GM18519 (cell line): ENCODE data around the gene MRPS7.
"Not testable (repeated sequence)": the region's sequence is repeated elsewhere in the genome, so short reads cannot be mapped to it uniquely, and the experiment has no call there.

Experiments used
- ATAC-seq: cut with Tn5 transposase; IDR thresholded peaks from one replicate; pipeline ENCODE4 v1.9.1; 2021; ENCODE audit warnings: mild to moderate bottlenecking, moderate library complexity; ENCODE audit not compliant: unreplicated experiment, low FRiP score

MRPS7 gene

GRCh38 chr17:75270218-75270965 lies 8.7 kb downstream of the MRPS7 start:
- ATAC-seq = no peak

DNA sequence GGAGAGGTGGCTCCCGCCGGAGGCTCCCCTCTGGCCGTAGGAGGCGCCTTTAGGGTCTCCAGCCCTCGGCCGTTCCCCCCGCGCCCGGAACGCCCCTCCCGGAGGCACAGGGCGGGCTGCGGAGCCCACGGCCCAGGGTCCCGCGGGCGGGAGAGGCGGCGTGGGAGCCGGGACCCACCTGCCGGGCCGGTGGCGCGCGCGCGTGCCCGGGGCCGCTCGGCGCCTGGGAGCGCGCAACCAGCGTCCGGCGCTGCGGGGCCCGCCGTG lies 9.2 kb downstream of the MRPS7 start, which contains the start of gene MIF4GD:
Gene MIF4GD, minus strand, starts transcription at position 266 of the 267 bp plus-strand sequence. CDS start 1,036 bp downstream, outside the sequence.
- ATAC-seq = no peak

GRCh38 chr17:75271233-75271954 lies 9.7 kb downstream of the MRPS7 start:
- ATAC-seq = peak; percentile 45

GRCh38 chr17:75271955-75272847 lies 10.5 kb downstream of the MRPS7 start:
- ATAC-seq = no peak

DNA sequence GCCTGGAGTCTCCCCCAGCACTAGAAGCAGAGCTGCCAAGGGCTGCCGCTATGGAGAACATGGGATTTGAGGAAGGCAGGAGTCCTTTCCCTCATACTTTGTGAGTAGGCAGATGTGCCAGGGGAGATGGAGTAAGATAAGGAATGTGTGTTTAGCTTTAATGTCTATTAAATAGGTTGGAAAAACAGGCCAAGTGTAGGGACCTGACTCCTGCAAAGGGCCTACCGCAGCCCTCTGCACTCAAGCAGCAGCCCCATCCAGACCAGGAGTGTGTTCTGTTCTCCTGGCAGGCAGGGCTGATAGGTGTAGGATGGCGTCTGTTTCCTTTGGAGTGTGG lies 11.1 kb downstream of the MRPS7 start:
- ATAC-seq = no peak

- no peak for ATAC-seq
These were observed 12.5 kb downstream of the MRPS7 start for GRCh38 chr17:75273977-75274708.

DNA sequence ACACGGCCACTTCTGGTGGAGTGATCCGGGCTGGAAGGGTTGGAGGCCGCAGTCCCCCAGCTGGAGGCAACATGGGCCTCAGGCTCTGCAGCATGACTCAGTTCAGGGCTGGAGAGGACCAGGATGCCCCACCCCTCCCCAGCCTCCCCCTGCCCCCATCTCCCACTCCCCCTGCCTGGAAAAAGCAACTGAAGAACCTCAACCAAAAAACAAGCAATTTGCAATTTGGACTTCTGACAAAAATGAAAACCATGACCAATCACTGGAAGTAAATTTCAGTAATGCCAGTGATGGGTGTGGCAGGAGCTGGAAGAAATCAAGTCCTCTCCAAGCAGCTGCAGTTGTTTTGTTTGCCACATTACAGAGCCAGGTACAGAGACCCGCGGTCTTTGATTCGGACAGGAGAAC lies 16.0 kb downstream of the MRPS7 start:
- ATAC-seq = no peak

- not testable (repeated sequence) for ATAC-seq
These were observed 18.5 kb downstream of the MRPS7 start for GRCh38 chr17:75280189-75280588.

GRCh38 chr17:75285123-75285522 lies 23.4 kb downstream of the MRPS7 start:
- ATAC-seq = no peak

DNA sequence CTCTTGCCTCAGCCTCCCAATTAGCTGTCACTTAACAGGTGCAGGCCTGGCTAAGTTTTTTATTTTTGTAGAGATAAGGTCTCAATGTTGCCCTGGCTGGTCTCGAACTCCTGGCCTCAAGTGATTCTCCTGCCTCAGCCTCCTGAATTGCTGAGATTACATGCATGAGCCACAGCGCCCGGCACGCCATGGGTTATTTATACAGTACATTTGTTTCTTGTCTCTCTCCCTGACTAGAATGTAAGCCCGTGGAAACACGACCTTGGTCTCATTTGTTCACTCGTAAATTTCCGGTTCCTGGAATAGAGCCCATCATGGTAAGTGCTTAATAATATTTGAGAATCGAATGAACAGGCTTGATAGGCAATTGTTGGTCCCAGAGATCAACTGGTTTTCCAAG lies 25.5 kb downstream of the MRPS7 start:
- no peak for ATAC-seq

GRCh38 chr17:75288359-75288758 lies 26.7 kb downstream of the MRPS7 start:
- ATAC-seq = no peak

GRCh38 chr17:75288770-75289114 lies 27.1 kb downstream of the MRPS7 start:
- peak; percentile 0 for ATAC-seq

DNA sequence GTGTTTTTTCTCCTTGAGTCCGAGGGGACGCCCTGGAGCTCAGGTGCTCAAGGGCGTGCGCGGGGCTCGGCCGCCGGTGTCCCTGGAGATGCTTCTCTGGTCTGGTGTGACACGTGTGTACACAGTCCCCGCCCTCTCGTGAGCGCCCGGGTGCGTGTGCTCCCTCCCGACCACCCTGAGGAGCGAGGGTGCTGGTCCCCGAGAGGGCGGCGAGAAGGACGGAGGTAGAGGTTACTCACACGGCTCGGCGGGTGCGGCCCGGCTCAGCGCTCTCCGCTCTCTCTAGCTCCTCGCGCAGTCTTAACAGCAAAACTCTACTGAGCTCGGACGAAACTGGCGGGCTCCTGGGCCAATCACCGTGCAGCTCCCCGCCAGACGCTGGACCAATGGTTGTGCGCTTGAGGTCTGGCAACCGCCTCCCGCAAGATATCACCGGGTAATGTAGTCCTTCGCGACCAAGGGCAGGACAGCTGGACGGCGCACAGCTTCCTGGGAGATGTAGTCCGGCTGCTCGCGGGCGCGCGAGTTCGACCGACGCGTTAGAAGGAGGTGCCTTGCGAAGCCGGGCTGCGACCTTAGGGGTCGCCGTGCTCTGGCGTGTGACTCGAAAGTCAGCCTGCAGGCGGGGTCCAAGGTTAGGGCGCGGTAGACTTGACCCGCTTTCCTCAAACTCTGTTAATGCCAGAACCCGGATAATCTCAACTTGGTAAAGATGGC lies 27.6 kb downstream of the MRPS7 start, which contains the start of gene SLC25A19:
Gene SLC25A19, minus strand, starts transcription at position 319 of the 717 bp plus-strand sequence. CDS start 2,669 bp downstream, outside the sequence.
- peak; percentile 85 for ATAC-seq

DNA sequence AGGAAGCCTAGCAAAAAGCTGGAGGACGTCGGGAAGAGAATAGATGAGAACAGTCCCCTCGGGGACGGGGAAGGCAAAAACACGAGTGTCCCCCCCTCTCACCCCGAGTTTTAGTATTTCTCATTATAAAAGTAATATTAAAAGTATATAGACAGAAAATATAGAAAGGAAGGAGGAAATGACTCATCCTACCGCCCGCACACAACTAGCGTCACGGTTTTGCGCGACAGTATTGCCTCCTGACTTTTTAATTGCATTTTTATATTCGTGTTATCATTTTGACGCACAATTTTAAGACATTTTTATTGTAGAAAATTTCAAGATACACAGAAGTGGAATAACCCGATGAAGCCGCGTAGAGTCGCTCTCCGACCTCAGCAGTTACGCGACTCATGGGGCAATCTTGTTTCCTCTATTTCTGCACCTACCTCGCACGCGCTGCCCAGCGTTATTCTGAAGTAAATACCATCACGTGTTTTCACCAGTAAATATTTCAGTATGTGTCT lies 28.2 kb downstream of the MRPS7 start:
- ATAC-seq = peak; percentile 16

DNA sequence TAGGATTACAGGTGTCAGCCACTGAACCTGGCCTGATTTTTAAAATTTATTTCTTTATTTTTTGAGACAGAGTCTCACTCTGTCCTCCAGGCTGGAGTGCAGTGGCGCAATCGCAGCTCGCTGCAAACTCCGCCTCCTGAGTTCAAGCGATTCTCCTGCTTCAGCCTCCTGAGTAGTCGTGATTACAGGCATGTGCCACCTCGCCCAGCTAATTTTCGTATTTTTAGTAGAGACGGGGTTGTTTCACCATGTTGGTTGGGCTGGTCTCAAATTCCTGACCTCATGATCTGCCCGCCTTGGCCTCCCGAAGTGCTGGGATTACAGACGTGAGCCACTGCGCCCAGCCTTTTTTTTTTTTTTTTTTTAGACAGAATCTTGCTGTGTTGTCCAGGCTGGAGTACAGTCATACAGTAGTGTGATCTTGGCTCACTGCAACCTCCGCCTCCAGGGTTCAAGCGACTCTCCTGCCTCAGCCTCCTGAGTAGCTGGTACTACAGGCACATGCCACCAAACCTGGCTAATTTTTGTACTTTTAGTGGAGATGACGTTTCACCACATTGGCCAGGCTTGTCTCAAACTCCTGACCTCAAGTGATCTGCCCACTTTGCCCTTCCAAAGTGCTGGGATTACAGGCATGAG lies 31.2 kb downstream of the MRPS7 start:
- not testable (repeated sequence) for ATAC-seq

DNA sequence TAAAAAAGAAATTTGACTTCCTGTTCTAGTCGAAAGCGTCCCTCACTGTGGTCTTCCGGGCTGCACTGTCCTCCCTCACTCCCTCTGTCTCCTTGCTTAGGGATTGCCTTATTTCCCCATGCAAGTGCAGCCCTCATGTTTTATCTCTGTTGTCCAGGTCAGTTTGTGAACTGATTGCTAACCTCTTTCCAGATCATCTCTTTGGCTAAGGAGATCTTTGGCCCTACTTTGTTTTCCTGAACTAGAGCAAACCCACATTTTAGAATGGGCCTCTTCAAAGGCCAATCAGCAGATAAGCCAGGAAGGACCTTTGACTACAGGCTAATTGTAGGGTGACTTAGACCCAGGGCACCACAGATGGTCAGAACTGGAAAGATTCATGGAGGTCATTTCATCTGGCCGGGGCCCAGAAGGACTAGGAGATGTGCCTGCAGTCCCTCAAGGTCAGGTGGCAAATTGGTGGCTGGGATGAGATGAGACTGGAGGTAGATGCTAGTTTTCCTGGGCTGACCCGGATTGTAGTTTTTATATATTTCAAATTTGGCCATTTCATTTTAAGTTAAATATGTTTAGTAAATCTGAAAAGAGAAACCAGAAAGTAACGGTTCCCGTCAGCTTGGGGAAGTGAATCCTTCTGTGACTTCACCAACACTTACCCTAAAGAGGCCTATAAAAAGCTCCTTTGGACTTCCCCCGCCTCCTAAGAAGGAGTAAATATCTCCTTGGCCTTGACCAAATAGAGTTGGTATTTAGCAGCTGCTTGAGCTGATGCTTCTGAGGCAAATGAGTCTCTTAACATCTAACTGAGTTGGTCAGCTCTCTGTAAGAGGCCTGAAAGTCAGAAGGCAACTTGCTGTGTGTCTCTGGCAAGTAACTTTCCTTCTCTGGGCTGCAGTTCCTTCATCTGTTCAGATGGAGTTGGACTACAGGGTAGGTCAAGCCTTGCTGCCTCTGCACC lies 33.8 kb downstream of the MRPS7 start:
- peak; percentile 51 for ATAC-seq

GRCh38 chr17:75300280-75300679 lies 38.6 kb downstream of the MRPS7 start:
- no peak for ATAC-seq

GRCh38 chr17:75301049-75301448 lies 39.4 kb downstream of the MRPS7 start:
- no peak for ATAC-seq
